ENCODE data around the gene ZSCAN26.

ZSCAN26 gene

DNA sequence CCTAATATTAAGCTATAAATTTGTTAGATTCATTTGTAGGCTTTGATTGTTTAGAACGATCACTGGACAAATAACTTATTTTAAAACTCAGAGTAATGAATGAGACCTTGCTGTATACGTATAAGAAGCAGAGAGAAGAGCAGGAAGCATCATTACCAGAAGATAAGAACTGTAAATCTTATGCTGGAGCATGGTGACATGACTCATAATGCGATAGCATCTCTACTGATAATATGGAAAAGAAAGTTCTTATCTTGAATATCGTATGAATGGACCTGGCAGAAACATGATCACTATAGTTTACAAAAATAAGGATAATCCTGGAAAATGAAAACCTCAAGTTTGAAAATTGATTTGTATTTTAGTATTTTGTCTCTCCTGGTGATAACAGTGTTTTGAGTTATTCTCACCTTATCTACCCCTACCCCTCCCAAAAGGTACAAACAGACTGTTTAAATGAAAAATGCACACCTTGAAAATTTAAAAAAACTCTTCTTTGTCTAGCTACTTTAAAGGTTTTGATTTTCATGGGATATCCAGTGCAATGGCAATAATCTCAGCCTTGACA, 2.0 kb upstream of the ZSCAN26 start:
- H3K4me3 ChIP-seq (ENCODE audit: low read length): no peak overlapping the region
- no peak overlapping the region for H3K27ac ChIP-seq (ENCODE audit: low read depth, low read length)
- no peaks in the 10 kb centered on the region for H3K9me3 ChIP-seq (ENCODE audit: control insufficient read depth, insufficient read depth, low read length)
- H3K27me3 ChIP-seq (ENCODE audit: control insufficient read depth, low read length): no peaks in the 10 kb centered on the region
- H3K9me2 ChIP-seq (replicated peaks; ENCODE audit: control insufficient read depth, low read length): no peaks in the 10 kb centered on the region
- TF ChIP-seq, protein P1, sequence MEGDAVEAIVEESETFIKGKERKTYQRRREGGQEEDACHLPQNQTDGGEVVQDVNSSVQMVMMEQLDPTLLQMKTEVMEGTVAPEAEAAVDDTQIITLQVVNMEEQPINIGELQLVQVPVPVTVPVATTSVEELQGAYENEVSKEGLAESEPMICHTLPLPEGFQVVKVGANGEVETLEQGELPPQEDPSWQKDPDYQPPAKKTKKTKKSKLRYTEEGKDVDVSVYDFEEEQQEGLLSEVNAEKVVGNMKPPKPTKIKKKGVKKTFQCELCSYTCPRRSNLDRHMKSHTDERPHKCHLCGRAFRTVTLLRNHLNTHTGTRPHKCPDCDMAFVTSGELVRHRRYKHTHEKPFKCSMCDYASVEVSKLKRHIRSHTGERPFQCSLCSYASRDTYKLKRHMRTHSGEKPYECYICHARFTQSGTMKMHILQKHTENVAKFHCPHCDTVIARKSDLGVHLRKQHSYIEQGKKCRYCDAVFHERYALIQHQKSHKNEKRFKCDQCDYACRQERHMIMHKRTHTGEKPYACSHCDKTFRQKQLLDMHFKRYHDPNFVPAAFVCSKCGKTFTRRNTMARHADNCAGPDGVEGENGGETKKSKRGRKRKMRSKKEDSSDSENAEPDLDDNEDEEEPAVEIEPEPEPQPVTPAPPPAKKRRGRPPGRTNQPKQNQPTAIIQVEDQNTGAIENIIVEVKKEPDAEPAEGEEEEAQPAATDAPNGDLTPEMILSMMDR (IDR thresholded peaks at IDR 0.05; ENCODE audit: low read depth, low read length, poor library complexity, severe bottlenecking): no peak
- no peak for TF ChIP-seq EZH2phosphoT487 (IDR thresholded peaks at IDR 0.05; ENCODE audit: borderline replicate concordance, low read length)
- H3K36me3 ChIP-seq (ENCODE audit: control insufficient read depth, low read length): no peaks in the 10 kb centered on the region
- no peak overlapping the region for H3K4me2 ChIP-seq (ENCODE audit: low read length)
- H3F3A ChIP-seq (ENCODE audit: control insufficient read depth, insufficient read depth): no peaks in the 10 kb centered on the region
- no peaks in the 10 kb centered on the region for H4K20me1 ChIP-seq (ENCODE audit: control insufficient read depth, insufficient read depth, low read depth, low read length)
- H3K4me1 ChIP-seq (ENCODE audit: control insufficient read depth, low read length): peaks cover 22% of the 10 kb centered on the region
- peaks cover 6% of the 10 kb centered on the region for H3K79me2 ChIP-seq (ENCODE audit: control insufficient read depth, low read length)

DNA sequence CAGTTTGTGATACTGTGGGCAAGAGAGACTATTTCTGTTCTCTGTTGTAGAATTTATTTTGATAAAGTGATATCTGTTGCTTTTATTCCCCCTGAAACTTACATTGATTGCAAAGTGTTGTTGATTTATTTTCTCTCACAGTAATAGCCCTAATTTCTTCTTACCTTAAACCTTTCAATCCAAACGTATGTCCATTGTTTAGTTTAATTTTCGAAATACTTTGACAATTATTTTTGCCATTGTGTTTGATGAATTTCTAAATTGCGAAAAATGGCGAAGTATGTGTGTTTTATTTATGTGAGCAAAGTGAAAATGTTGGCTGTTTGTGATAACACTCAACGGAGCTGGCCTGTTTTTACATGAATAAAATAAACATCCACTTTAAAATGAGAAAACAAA, 381 bp upstream of the ZSCAN26 start:
- Histone ChIP-seq H3K36me3 (ENCODE audit: control insufficient read depth, low read length) (no peaks in the 10 kb centered on the region), H3K4me3 (ENCODE audit: low read length) (peak overlapping the region; percentile 81), H3K9me3 (ENCODE audit: control insufficient read depth, insufficient read depth, low read length) (no peaks in the 10 kb centered on the region), H3K27ac (ENCODE audit: low read depth, low read length) (peak overlapping the region; percentile 21), H3K4me2 (ENCODE audit: low read length) (peak overlapping the region; percentile 77), H3K9me2 (replicated peaks; ENCODE audit: control insufficient read depth, low read length) (no peaks in the 10 kb centered on the region), H3F3A (ENCODE audit: control insufficient read depth, insufficient read depth) (no peaks in the 10 kb centered on the region), H3K27me3 (ENCODE audit: control insufficient read depth, low read length) (no peaks in the 10 kb centered on the region), H3K79me2 (ENCODE audit: control insufficient read depth, low read length) (peaks cover 6% of the 10 kb centered on the region), H3K4me1 (ENCODE audit: control insufficient read depth, low read length) (peaks cover 22% of the 10 kb centered on the region), H4K20me1 (ENCODE audit: control insufficient read depth, insufficient read depth, low read depth, low read length) (no peaks in the 10 kb centered on the region)
- no peak for TF ChIP-seq EZH2phosphoT487 (IDR thresholded peaks at IDR 0.05; ENCODE audit: borderline replicate concordance, low read length)

DNA sequence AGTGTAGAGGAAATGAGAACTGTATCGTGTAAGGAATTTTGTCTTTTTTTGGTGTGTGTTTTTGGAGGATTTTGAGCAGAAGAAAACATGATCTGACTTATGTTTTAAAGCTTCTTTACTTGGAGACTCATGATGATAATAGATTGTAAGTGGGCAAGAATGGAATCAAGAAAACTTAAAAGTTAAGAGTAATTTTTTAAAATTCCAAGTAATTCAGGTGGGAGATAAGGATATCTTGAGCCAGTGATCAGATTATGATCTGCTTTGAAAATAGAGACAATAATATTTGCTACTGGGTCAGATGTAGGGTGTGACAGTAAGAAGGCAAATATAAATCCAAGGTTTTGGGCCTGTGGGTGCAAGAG, 734 bp downstream of the ZSCAN26 start:
- peaks cover 8% of the 10 kb centered on the region; the same call in 1 of the 2 replicates for H3K36me3 ChIP-seq (ENCODE audit: control insufficient read depth, low read length)
- H3K9me2 ChIP-seq (replicated peaks; ENCODE audit: control insufficient read depth, low read length): no peaks in the 10 kb centered on the region
- H3F3A ChIP-seq (ENCODE audit: control insufficient read depth, insufficient read depth): no peaks in the 10 kb centered on the region
- peak overlapping the region; percentile 21; the same call in 1 of the 2 replicates for H3K27ac ChIP-seq (ENCODE audit: low read depth, low read length)
- TF ChIP-seq, protein P1 (IDR thresholded peaks at IDR 0.05; ENCODE audit: low read depth, low read length, poor library complexity, severe bottlenecking): no peak
- TF ChIP-seq EZH2phosphoT487 (IDR thresholded peaks at IDR 0.05; ENCODE audit: borderline replicate concordance, low read length): no peak
- peaks cover 22% of the 10 kb centered on the region for H3K4me1 ChIP-seq (ENCODE audit: control insufficient read depth, low read length)
- no peaks in the 10 kb centered on the region for H3K9me3 ChIP-seq (ENCODE audit: control insufficient read depth, insufficient read depth, low read length)
- H3K4me2 ChIP-seq (ENCODE audit: low read length): peak overlapping the region; percentile 77
- H4K20me1 ChIP-seq (ENCODE audit: control insufficient read depth, insufficient read depth, low read depth, low read length): no peaks in the 10 kb centered on the region
- peaks cover 6% of the 10 kb centered on the region for H3K79me2 ChIP-seq (ENCODE audit: control insufficient read depth, low read length)
- H3K27me3 ChIP-seq (ENCODE audit: control insufficient read depth, low read length): no peaks in the 10 kb centered on the region
- H3K4me3 ChIP-seq (ENCODE audit: low read length): peak overlapping the region; percentile 81

DNA sequence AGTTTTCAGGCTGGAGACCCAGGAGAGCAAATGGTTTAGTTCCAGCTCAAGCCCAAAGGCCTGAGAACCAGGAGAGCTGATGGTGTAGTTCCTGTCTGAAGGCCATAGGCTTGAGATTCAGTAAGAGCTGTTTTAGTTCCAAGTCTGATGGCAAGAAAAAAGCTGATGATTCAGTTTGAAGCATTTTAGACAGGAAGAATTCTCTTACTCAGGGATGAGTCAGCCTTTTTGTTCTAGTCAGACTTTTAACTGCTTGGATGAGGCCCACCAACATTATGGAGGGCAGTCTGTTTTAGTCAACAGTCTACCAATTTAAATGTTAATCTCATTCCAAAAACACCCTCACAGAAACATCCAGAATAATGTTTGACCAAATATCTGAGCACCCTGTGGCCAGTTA, 2.5 kb downstream of the ZSCAN26 start:
- H3K36me3 ChIP-seq (ENCODE audit: control insufficient read depth, low read length): peaks cover 17% of the 10 kb centered on the region
- peaks cover 22% of the 10 kb centered on the region for H3K4me1 ChIP-seq (ENCODE audit: control insufficient read depth, low read length)
- H3K27ac ChIP-seq (ENCODE audit: low read depth, low read length): no peak overlapping the region
- H3K9me2 ChIP-seq (replicated peaks; ENCODE audit: control insufficient read depth, low read length): no peaks in the 10 kb centered on the region
- no peaks in the 10 kb centered on the region for H3K9me3 ChIP-seq (ENCODE audit: control insufficient read depth, insufficient read depth, low read length)
- H4K20me1 ChIP-seq (ENCODE audit: control insufficient read depth, insufficient read depth, low read depth, low read length): no peaks in the 10 kb centered on the region
- H3K4me3 ChIP-seq (ENCODE audit: low read length): no peak overlapping the region
- H3K4me2 ChIP-seq (ENCODE audit: low read length): no peak overlapping the region
- H3F3A ChIP-seq (ENCODE audit: control insufficient read depth, insufficient read depth): no peaks in the 10 kb centered on the region
- no peaks in the 10 kb centered on the region for H3K27me3 ChIP-seq (ENCODE audit: control insufficient read depth, low read length)
- TF ChIP-seq, protein P1 (IDR thresholded peaks at IDR 0.05; ENCODE audit: low read depth, low read length, poor library complexity, severe bottlenecking): no peak
- TF ChIP-seq EZH2phosphoT487 (IDR thresholded peaks at IDR 0.05; ENCODE audit: borderline replicate concordance, low read length): no peak
- peaks cover 6% of the 10 kb centered on the region for H3K79me2 ChIP-seq (ENCODE audit: control insufficient read depth, low read length)

Measured in DOHH2 (cell line).